T-helper 1 cell treated with Interleukin-12 subunit alpha and Interleukin-12 subunit beta and Interleukin-4 antibody, amounts not matched to agents 30 ng/mL and 1 ng/mL, for 36 hours (primary cell): Measurements from ENCODE around the gene DEAF1. TPM values are rescaled to one million over a fixed set of nuclear protein-coding genes. Genes with fewer than 3 reads are reported as not detected.
"Not testable (repeated sequence)": the region's sequence is repeated elsewhere in the genome, so short reads cannot be mapped to it uniquely, and the experiment has no call there.

Experiments
- intact Hi-C: fragments of 100-400 bp; cut with micrococcal nuclease; formaldehyde crosslinking; loops from one replicate; pipeline ENCODE4 v1.15.1; 2024
- total RNA-seq: library from RNA; stranded (reverse); gene quantifications from 2 replicates; pipeline ENCODE4 v1.2.3, GENCODE V29; 2022

Gene DEAF1
- total RNA-seq, 1 donor from 2014 or later: 46.7 TPM

GRCh38 chr11:653837-654236 lies 41.2 kb downstream of the DEAF1 start:
- intact Hi-C loops: no loop called here

- intact Hi-C loops: not testable (repeated sequence)
These were observed 41.9 kb downstream of the DEAF1 start for GRCh38 chr11:653136-653535.

GRCh38 chr11:650482-650881 lies 44.5 kb downstream of the DEAF1 start:
- intact Hi-C loops: no loop called here

GRCh38 chr11:647672-648158 lies 47.3 kb downstream of the DEAF1 start:
- intact Hi-C loops: not testable (repeated sequence)

GRCh38 chr11:646214-646613 lies 48.8 kb downstream of the DEAF1 start:
- intact Hi-C loops: no loop called here

- intact Hi-C loops: no loop called here
These were observed 49.5 kb downstream of the DEAF1 start for GRCh38 chr11:645536-645935.

GRCh38 chr11:643849-644738 lies 50.9 kb downstream of the DEAF1 start:
- intact Hi-C loops: no loop called here

- intact Hi-C loops: no loop called here
These were observed 51.7 kb downstream of the DEAF1 start for GRCh38 chr11:643366-643765.

GRCh38 chr11:641806-642370 lies 53.1 kb downstream of the DEAF1 start:
- intact Hi-C loops: no loop called here

- intact Hi-C loops: no loop called here
These were observed 54.9 kb downstream of the DEAF1 start for GRCh38 chr11:640021-640706.

GRCh38 chr11:639332-639955 lies 55.6 kb downstream of the DEAF1 start:
- intact Hi-C loops: no loop called here

- intact Hi-C loops: no loop called here
These were observed 56.2 kb downstream of the DEAF1 start for GRCh38 chr11:638631-639331.

GRCh38 chr11:637593-638521 lies 57.2 kb downstream of the DEAF1 start:
- intact Hi-C loops: no loop called here

- intact Hi-C loops: no loop called here
These were observed 57.8 kb downstream of the DEAF1 start for GRCh38 chr11:637333-637592.

GRCh38 chr11:636511-637332 lies 58.3 kb downstream of the DEAF1 start, which contains the start of gene DRD4:
DRD4 (plus strand) TSS chr11:637269; CDS start chr11:637305, 36 bp downstream.
- intact Hi-C loops: no loop called here

GRCh38 chr11:635945-636510 lies 59.0 kb downstream of the DEAF1 start:
- intact Hi-C loops: no loop called here

GRCh38 chr11:630871-631270 lies 64.2 kb downstream of the DEAF1 start:
- intact Hi-C loops: no loop called here

- intact Hi-C loops: no loop called here
These were observed 65.8 kb downstream of the DEAF1 start for GRCh38 chr11:629237-629583.

GRCh38 chr11:628056-628455 lies 67.0 kb downstream of the DEAF1 start:
- intact Hi-C loops: no loop called here
